ENCODE results near the gene DHX15. TPM values are rescaled to one million over a fixed set of nuclear protein-coding genes. Genes with fewer than 3 reads are reported as not detected.

The DHX15 gene
- total and polyA plus RNA-seq, 2 experiments from 2014 or later = 226 to 372 TPM

- Histone ChIP-seq H3F3A (replicated peaks; ENCODE audit: low read depth) (no peaks in the 10 kb centered on the region), H3K27ac (ENCODE audit: low read depth) (no peak overlapping the region), H3K4me1 (ENCODE audit: insufficient read depth) (peaks cover 23% of the 10 kb centered on the region), H3K4me3 (no peak overlapping the region), H3K4me2 (no peak overlapping the region), H3K9me2 (ENCODE audit: insufficient read depth) (no peaks in the 10 kb centered on the region), H2AFZ (no peak overlapping the region), H3K27me3 (ENCODE audit: insufficient read depth) (no peaks in the 10 kb centered on the region), H3K79me2 (replicated peaks; ENCODE audit: insufficient read depth) (no peaks in the 10 kb centered on the region), H4K20me1 (replicated peaks; ENCODE audit: insufficient read depth) (no peaks in the 10 kb centered on the region), H3K36me3 (ENCODE audit: insufficient read depth) (no peaks in the 10 kb centered on the region)
- no peak overlapping the region for H3K4me3 Mint-ChIP-seq
- peaks cover 9% of the 10 kb centered on the region for H3K4me1 Mint-ChIP-seq
- H3K27ac Mint-ChIP-seq = no peak overlapping the region
- TF ChIP-seq POLR2AphosphoS5 (IDR thresholded peaks at IDR 0.05; ENCODE audit: low read depth) (no peak), ZNF331 (CRISPR knock-in tag; IDR thresholded peaks at IDR 0.05; ENCODE audit: low read depth) (no peak), ZNF114 (CRISPR knock-in tag; IDR thresholded peaks at IDR 0.05) (no peak), NANOG (IDR thresholded peaks at IDR 0.05; ENCODE audit: borderline replicate concordance) (no peak), JUNB (IDR thresholded peaks at IDR 0.05; ENCODE audit: unreplicated experiment) (no peak), STAT1 (IDR thresholded peaks at IDR 0.05; ENCODE audit: unreplicated experiment) (no peak), EZH2phosphoT487 (IDR thresholded peaks at IDR 0.05; ENCODE audit: unreplicated experiment) (no peak), EZH2 (IDR thresholded peaks at IDR 0.05; ENCODE audit: low read depth, unreplicated experiment) (no peak), ZNF462 (CRISPR knock-in tag; IDR thresholded peaks at IDR 0.05) (no peak), CREB1 (CRISPR knock-in tag; IDR thresholded peaks at IDR 0.05; ENCODE audit: low read depth) (no peak)
- TF ChIP-seq, protein P1, sequence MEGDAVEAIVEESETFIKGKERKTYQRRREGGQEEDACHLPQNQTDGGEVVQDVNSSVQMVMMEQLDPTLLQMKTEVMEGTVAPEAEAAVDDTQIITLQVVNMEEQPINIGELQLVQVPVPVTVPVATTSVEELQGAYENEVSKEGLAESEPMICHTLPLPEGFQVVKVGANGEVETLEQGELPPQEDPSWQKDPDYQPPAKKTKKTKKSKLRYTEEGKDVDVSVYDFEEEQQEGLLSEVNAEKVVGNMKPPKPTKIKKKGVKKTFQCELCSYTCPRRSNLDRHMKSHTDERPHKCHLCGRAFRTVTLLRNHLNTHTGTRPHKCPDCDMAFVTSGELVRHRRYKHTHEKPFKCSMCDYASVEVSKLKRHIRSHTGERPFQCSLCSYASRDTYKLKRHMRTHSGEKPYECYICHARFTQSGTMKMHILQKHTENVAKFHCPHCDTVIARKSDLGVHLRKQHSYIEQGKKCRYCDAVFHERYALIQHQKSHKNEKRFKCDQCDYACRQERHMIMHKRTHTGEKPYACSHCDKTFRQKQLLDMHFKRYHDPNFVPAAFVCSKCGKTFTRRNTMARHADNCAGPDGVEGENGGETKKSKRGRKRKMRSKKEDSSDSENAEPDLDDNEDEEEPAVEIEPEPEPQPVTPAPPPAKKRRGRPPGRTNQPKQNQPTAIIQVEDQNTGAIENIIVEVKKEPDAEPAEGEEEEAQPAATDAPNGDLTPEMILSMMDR (conservative IDR thresholded peaks at IDR 0.05; ENCODE audit: low read depth in 2 of 2) = no peak
- TF ChIP-seq, protein P2, sequence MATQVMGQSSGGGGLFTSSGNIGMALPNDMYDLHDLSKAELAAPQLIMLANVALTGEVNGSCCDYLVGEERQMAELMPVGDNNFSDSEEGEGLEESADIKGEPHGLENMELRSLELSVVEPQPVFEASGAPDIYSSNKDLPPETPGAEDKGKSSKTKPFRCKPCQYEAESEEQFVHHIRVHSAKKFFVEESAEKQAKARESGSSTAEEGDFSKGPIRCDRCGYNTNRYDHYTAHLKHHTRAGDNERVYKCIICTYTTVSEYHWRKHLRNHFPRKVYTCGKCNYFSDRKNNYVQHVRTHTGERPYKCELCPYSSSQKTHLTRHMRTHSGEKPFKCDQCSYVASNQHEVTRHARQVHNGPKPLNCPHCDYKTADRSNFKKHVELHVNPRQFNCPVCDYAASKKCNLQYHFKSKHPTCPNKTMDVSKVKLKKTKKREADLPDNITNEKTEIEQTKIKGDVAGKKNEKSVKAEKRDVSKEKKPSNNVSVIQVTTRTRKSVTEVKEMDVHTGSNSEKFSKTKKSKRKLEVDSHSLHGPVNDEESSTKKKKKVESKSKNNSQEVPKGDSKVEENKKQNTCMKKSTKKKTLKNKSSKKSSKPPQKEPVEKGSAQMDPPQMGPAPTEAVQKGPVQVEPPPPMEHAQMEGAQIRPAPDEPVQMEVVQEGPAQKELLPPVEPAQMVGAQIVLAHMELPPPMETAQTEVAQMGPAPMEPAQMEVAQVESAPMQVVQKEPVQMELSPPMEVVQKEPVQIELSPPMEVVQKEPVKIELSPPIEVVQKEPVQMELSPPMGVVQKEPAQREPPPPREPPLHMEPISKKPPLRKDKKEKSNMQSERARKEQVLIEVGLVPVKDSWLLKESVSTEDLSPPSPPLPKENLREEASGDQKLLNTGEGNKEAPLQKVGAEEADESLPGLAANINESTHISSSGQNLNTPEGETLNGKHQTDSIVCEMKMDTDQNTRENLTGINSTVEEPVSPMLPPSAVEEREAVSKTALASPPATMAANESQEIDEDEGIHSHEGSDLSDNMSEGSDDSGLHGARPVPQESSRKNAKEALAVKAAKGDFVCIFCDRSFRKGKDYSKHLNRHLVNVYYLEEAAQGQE (IDR thresholded peaks at IDR 0.05; ENCODE audit: unreplicated experiment) = no peak
- TF ChIP-seq, protein P3, sequence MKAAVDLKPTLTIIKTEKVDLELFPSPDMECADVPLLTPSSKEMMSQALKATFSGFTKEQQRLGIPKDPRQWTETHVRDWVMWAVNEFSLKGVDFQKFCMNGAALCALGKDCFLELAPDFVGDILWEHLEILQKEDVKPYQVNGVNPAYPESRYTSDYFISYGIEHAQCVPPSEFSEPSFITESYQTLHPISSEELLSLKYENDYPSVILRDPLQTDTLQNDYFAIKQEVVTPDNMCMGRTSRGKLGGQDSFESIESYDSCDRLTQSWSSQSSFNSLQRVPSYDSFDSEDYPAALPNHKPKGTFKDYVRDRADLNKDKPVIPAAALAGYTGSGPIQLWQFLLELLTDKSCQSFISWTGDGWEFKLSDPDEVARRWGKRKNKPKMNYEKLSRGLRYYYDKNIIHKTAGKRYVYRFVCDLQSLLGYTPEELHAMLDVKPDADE (IDR thresholded peaks at IDR 0.05) = no peak
- DNase-seq (ENCODE audit: low spot score) (no peak), ATAC-seq (no peak)
- H3K27me3 Mint-ChIP-seq (ENCODE audit: insufficient read depth, low read depth, poor library complexity) = no peaks in the 10 kb centered on the region
- H3K9me3 Mint-ChIP-seq = no peaks in the 10 kb centered on the region
- no peaks in the 10 kb centered on the region for H3K36me3 Mint-ChIP-seq (ENCODE audit: low read depth)
Observed at GRCh38 chr4:24599275-24599674, 14.9 kb upstream of the DHX15 start.

All from GM23338 (cell line).